ENCODE measurements around the gene ISG20.

DNA sequence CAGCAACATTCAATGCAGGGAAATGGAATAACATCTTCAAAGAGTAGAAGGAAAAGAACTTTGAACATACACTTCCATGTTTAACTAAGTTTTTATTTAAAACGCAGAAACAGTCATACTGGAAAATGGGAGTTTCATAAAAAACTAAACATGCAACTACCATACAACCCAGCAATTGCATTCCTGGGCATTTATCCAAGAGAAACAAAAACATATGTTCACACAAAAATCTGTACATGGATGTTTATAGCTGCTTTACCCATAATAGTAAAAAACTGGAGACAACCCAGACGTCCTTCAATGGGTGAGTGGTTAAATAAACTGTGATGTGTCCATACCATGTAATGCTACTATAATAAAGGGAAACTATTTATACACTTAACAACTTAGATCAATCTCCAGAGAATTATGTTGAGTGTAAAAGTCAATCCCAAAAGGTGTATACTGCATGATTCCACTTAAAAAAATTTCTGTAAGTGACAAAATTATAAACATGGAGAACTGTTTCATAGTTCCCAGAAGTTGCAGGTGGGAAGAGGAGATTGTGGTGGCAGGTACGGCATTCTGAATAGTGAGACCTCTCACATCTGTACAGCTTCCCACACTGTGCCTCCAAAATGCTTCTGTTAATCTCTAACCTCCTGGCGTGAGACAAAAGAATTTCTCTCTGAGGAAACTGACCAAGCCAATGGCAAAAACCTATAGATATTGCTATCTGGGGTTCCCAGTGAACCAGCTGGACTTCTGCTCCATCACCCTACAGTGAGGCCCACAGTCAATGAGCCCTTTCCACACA lies 23.1 kb downstream of the ISG20 start:
- no peak for TF ChIP-seq EP300 (IDR thresholded peaks at IDR 0.05)
- TF ChIP-seq, protein P1, sequence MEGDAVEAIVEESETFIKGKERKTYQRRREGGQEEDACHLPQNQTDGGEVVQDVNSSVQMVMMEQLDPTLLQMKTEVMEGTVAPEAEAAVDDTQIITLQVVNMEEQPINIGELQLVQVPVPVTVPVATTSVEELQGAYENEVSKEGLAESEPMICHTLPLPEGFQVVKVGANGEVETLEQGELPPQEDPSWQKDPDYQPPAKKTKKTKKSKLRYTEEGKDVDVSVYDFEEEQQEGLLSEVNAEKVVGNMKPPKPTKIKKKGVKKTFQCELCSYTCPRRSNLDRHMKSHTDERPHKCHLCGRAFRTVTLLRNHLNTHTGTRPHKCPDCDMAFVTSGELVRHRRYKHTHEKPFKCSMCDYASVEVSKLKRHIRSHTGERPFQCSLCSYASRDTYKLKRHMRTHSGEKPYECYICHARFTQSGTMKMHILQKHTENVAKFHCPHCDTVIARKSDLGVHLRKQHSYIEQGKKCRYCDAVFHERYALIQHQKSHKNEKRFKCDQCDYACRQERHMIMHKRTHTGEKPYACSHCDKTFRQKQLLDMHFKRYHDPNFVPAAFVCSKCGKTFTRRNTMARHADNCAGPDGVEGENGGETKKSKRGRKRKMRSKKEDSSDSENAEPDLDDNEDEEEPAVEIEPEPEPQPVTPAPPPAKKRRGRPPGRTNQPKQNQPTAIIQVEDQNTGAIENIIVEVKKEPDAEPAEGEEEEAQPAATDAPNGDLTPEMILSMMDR (IDR thresholded peaks at IDR 0.05), result no peak
- no peak for TF ChIP-seq PHF8 (IDR thresholded peaks at IDR 0.05; ENCODE audit: borderline replicate concordance, low read depth)
- no peak for TF ChIP-seq EHMT2 (IDR thresholded peaks at IDR 0.05; ENCODE audit: low read depth)
- TF ChIP-seq, protein P2, sequence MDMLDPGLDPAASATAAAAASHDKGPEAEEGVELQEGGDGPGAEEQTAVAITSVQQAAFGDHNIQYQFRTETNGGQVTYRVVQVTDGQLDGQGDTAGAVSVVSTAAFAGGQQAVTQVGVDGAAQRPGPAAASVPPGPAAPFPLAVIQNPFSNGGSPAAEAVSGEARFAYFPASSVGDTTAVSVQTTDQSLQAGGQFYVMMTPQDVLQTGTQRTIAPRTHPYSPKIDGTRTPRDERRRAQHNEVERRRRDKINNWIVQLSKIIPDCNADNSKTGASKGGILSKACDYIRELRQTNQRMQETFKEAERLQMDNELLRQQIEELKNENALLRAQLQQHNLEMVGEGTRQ (IDR thresholded peaks at IDR 0.05), result no peak
- TF ChIP-seq RAD21 (conservative IDR thresholded peaks at IDR 0.05 in 1 of 2, IDR thresholded peaks at IDR 0.05 in 1 of 2), result no peak
- TF ChIP-seq POLR2A (IDR thresholded peaks at IDR 0.05; ENCODE audit: low read length), result no peak
- no peak for TF ChIP-seq KDM1A (IDR thresholded peaks at IDR 0.05; ENCODE audit: low read depth)

Data from A549 (cell line).